Right cardiac atrium (tissue), 5 donors: ENCODE results near the gene KRTAP10-11. TPM values are rescaled to one million over a fixed set of nuclear protein-coding genes. Genes with fewer than 3 reads are reported as not detected.
"Not testable (repeated sequence)": the region's sequence is repeated elsewhere in the genome, so short reads cannot be mapped to it uniquely, and the experiment has no call there.

Source experiments
- ATAC-seq, 2 donors: fragments of 200-7000 bp; cut with Tn5 transposase; one replicate each; pipeline versions ENCODE4 v1.8.0 to v1.9.1; 2020; ENCODE audit warnings: moderate library complexity in 2 of 2, mild to moderate bottlenecking in 1 of 2
- DNase-seq, 3 donors: peaks; one replicate each; pipeline ENCODE4 v3.0.0-alpha.2; 2020
- H3K27ac ChIP-seq: one replicate; pipeline ENCODE4 v1.5.1; 2013; ENCODE audit warnings: mild to moderate bottlenecking, low read length, control low read depth, moderate library complexity
- H3K27me3 ChIP-seq: one replicate; pipeline ENCODE4 v1.6.1; 2013; ENCODE audit not compliant: control insufficient read depth, insufficient read depth
- H3K4me1 ChIP-seq: one replicate; pipeline ENCODE4 v1.6.1; 2013; ENCODE audit warnings: low read length; ENCODE audit not compliant: control insufficient read depth, insufficient read depth
- H3K4me3 ChIP-seq: one replicate; pipeline ENCODE4 v1.5.1; 2013; ENCODE audit warnings: low read length, control low read depth
- H3K9me3 ChIP-seq: one replicate; pipeline ENCODE4 v1.6.1; 2013; ENCODE audit warnings: low read length; ENCODE audit not compliant: control insufficient read depth
- WGBS: extraction: QIAGEN DNeasy Blood & Tissue Kit; methylation state at CpG from one replicate; pipeline ENCODE4 v1.1.7; 2013; 5-methylcytosine and 5-hydroxymethylcytosine counted together
- intact Hi-C, 4 donors: fragments of 100-400 bp; cut with DNase I; formaldehyde crosslinking; loops; one replicate each; pipeline versions ENCODE4 v1.11.0 to v1.14.0; 2022 to 2023
- polyA plus RNA-seq: library from polyadenylated mRNA; stranded (reverse); fragments of 200-250 nt; gene quantifications from one replicate; pipeline ENCODE4 v1.2.3, GENCODE V29; 2013
- total RNA-seq, 4 donors: library from RNA; stranded (reverse); fragmentation: NEBNext Ultra II Directional; extraction: Animal tissue kit (Norgen Biotek cat#: 25700); gene quantifications; one replicate each; pipeline ENCODE4 v1.2.1, GENCODE V29; 2021
- donor health status: healthy with polysubstance abuse.
- donor health status: DM: no; HTN: yes; CAD: no.
- donor health status: DM: no; HTN: no; CAD: no.
- donor health status: DM: no; HTN: yes; CAD: no; lungs with severe emphysema.
- donor health status: DM: yes; HTN: yes; CAD: no.

The KRTAP10-11 gene
- total and polyA plus RNA-seq, 5 donors: not detected

DNA sequence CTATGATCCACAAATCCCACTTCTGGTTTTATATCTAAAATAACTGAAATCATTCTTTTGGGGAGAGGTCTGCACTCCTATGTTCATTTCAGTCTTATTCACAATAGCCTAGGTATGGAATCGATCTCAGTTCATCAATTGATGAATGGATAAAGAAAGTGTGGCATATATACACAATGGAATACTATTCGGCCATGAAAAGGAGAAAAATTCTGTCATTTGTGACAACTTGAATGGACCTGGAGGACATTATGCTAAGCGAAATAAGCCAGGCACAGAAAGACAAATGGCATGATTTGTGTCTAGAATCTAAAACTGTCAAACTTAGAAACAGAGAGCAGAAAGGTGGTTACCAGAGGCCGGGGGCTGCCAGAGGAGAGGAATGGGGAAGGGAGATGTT is 39.7 kb upstream of the KRTAP10-11 start:
- H3K27me3 ChIP-seq: no peaks in the 10 kb centered on the region
- no peak for ATAC-seq
- no peaks in the 10 kb centered on the region for H3K4me1 ChIP-seq
- intact Hi-C loops: no loop called here
- no peak overlapping the region for H3K27ac ChIP-seq
- no peak overlapping the region for H3K4me3 ChIP-seq
- DNase-seq: no peak
- no peaks in the 10 kb centered on the region for H3K9me3 ChIP-seq
- WGBS: 75% methylated on average over 4 of the region's 4 CpGs

DNA sequence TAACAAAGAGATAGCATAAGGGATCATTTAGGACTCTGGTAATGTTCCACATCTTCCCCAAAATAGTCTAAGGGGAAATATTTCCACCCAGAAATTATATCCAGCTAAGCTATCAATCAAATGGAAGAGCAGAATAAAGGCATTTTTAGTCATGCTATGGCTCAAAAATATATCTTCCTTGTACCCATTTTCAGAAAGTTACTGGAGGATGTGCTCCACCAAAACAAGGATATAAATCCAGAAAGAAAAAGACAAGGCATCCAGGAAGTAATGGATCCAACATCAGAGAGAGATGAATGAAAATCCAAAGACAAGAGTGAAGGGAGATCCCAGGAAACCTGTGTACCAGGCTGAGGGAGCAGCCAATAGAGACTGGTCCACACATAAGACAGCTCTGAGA is 37.0 kb upstream of the KRTAP10-11 start:
- Histone ChIP-seq H3K4me1 (no peaks in the 10 kb centered on the region), H3K4me3 (no peak overlapping the region), H3K9me3 (no peaks in the 10 kb centered on the region), H3K27ac (no peak overlapping the region), H3K27me3 (no peaks in the 10 kb centered on the region)
- intact Hi-C loops: no loop called here
- no peak for DNase-seq
- ATAC-seq: no peak

DNA sequence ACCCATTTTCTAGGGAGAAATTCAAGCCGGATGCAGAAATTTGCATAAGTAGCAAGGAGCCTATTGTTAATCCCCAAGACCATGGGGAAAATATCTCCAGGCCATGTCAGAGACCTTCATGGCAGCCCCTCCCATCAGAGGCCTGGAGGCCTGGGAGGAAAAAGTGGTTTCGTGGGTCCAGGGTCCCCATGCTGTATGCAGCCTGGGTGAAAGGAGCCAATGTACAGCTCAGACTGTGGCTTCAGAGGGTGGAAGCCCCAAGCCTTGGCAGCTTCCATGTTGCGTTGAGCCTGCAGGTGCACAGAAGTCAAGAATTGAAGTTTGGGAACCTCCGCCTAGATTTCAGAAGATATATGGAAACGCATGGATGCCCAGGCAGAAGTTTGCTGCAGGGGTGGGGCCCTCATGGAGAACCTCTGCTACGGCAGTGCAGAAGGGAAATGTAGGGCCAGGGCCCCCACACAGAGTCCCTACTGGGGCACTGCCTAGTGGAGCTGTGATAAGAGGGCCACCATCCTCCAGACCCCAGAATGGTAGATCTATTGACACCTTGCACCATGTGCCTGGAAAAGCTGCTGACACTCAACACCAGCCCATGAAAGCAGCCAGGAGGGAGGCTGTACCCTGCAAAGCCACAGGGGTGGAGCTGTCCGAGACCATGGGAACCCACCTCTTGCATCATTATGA is 35.9 kb upstream of the KRTAP10-11 start:
- H3K4me3 ChIP-seq, ATAC-seq, H3K27ac ChIP-seq, H3K9me3 ChIP-seq, intact Hi-C loops, H3K27me3 ChIP-seq, H3K4me1 ChIP-seq: not testable (repeated sequence)
- WGBS: 90% methylated on average over 7 of the region's 7 CpGs
- peak in 1 of 3 donors; percentile 25 for DNase-seq

DNA sequence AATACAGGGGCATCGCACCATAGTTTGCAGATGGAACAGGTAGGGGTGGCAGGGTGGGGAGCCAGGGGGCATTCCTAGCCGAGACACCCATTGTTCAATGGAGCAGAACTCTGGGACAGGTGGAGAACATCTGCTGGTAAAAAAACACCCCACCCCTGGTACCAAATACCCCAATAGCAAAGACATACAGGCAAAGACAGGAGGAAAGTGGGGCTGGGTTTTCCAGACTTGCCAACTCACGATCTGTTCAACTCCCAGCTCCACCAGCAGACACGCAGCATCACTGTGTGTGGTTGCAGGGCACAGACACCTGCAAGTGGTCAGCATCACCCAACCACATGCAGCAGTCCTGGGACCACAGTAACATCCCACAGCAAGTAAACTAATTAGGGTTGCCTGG is 34.7 kb upstream of the KRTAP10-11 start:
- H3K4me3 ChIP-seq: no peak overlapping the region
- intact Hi-C loops: no loop called here
- H3K4me1 ChIP-seq: no peaks in the 10 kb centered on the region
- H3K27me3 ChIP-seq: no peaks in the 10 kb centered on the region
- DNase-seq: no peak
- no peak overlapping the region for H3K27ac ChIP-seq
- no peak for ATAC-seq
- 82% methylated on average over 4 of the region's 4 CpGs for WGBS
- H3K9me3 ChIP-seq: no peaks in the 10 kb centered on the region

DNA sequence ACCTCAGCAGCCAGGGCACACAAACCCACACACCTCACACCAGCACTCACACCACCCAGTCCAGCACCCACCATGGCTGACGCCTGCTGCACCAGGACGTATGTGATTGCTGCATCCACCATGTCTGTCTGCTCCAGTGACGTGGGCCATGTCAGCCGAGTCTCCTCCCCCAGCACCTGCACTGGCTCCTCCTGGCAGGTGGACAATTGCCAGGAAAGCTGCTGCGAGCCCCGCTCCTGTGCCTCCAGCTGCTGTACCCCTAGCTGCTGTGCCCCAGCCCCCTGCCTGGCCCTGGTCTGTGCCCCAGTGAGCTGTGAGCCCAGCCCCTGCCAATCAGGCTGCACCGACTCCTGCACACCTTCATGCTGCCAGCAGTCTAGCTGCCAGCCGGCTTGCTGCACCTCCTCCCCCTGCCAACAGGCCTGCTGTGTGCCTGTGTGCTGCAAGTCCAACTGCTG is 34.2 kb upstream of the KRTAP10-11 start, which contains the start of gene KRTAP10-8:
Gene KRTAP10-8, plus strand, starts transcription at position 51 of the 458 bp plus-strand sequence. Its CDS starts 22 bp downstream, at position 73.
- Histone ChIP-seq H3K4me3 (no peak within 1 kb of the TSS), H3K9me3 (no peaks in the 10 kb centered on the region), H3K4me1 (no peaks in the 10 kb centered on the region), H3K27me3 (no peaks in the 10 kb centered on the region), H3K27ac (no peak within 1 kb of the TSS)
- ATAC-seq (no peak), DNase-seq (peak in 1 of 3 donors; percentile 28)
- 93% methylated on average over 8 of the region's 8 CpGs for WGBS
- intact Hi-C loops: no loop called here

DNA sequence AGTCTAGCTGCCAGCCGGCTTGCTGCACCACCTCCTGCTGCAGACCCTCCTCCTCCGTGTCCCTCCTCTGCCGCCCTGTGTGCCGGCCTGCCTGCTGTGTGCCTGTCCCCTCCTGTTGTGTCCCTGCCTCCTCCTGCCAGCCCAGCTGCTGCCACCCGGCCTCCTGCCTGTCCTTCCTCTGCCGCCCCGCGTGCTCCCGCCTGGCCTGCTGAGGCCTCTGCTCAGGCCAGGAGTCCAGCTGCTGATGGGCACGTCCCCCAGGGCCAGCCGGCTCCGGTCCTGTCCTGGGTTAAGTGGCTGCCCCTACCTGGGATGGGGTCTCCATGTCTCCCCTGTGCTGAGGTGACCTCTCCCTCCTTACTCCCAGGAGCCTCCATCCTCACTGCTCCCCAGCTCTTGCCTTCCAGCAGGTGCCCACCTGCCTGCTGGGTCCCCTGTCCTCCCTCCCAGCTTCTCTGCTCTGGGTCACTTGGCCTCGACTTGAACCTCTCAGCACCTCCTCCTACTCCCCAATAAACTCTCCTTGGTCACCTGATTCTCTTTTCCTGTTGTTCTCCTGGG is 33.5 kb upstream of the KRTAP10-11 start:
- no peak overlapping the region for H3K4me3 ChIP-seq
- ATAC-seq (no peak), DNase-seq (peak in 1 of 3 donors; percentile 38)
- no peaks in the 10 kb centered on the region for H3K9me3 ChIP-seq
- no peaks in the 10 kb centered on the region for H3K27me3 ChIP-seq
- no peak overlapping the region for H3K27ac ChIP-seq
- 85% methylated on average over 13 of the region's 13 CpGs for WGBS
- intact Hi-C loops: no loop called here
- H3K4me1 ChIP-seq: no peaks in the 10 kb centered on the region

DNA sequence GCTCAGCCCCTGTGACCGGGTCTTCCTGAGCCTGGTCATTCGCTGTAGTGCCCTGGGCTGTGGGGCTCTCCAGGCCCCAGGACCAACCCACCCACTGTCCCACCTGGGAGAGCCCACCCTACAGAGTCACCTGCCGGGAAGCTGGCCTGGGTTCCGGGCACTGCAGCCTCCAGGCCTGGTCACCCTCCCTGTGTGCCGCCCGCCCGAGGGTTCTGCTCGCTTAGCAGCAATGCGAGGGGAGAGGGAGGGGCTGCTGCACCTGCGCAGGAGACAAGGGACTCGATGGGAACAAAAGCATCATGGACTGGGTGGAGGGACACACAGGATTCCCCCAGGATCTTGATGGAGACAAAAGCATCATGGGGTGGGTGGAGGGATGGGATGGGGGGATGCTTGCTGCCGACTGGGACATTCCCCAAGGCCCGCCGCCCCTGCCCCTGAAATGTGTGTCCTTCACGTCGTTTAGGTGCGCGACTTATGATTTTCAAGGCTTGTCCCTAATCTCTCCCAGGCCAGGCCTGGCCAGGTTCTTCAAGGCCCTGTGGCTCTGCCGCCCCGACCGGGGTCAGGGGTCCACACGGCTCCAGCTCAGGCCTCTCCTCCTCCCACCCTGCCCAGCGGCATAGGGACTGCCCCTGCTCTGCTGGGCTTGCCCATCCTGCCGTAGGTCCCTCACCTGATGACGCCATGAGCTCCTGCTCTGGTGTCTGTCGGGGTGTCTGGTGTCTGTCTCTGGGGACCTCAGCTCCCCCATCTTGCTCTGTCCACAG is 32.6 kb upstream of the KRTAP10-11 start:
- intact Hi-C loops: no loop called here
- Histone ChIP-seq H3K4me3 (no peak overlapping the region), H3K9me3 (no peaks in the 10 kb centered on the region), H3K4me1 (no peaks in the 10 kb centered on the region), H3K27me3 (no peaks in the 10 kb centered on the region), H3K27ac (no peak overlapping the region)
- ATAC-seq: no peak
- WGBS: 86% methylated on average over 26 of the region's 26 CpGs
- DNase-seq: peak in 1 of 3 donors; percentile 31

DNA sequence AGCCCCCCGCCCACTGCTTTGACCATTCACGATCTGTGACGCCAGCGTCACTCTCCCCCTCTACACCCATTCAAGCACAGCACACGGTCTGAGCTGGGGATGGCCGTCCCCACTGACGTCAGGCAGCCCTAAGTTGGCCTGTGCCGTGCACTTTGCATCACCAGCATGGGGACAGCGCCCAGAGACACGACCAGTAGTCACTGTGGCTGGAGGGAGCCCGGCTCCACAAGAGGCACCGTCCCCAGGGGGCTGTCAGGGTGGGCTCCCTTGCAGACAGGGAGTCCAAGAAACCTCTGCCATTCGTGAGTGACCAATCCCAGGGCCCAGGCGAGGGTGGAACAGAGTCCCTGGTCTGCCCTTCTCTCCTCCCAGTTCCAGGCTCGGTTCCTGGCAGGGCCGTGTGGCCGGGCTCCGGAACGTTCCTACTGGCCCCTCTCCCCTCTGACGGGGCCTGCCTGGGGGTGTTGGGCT is 32.0 kb upstream of the KRTAP10-11 start:
- peak in 1 of 3 donors; percentile 56 for DNase-seq
- no peaks in the 10 kb centered on the region for H3K4me1 ChIP-seq
- intact Hi-C loops: no loop called here
- no peaks in the 10 kb centered on the region for H3K9me3 ChIP-seq
- H3K4me3 ChIP-seq: no peak overlapping the region
- WGBS: 79% methylated on average over 20 of the region's 20 CpGs
- no peak overlapping the region for H3K27ac ChIP-seq
- no peak for ATAC-seq
- no peaks in the 10 kb centered on the region for H3K27me3 ChIP-seq

DNA sequence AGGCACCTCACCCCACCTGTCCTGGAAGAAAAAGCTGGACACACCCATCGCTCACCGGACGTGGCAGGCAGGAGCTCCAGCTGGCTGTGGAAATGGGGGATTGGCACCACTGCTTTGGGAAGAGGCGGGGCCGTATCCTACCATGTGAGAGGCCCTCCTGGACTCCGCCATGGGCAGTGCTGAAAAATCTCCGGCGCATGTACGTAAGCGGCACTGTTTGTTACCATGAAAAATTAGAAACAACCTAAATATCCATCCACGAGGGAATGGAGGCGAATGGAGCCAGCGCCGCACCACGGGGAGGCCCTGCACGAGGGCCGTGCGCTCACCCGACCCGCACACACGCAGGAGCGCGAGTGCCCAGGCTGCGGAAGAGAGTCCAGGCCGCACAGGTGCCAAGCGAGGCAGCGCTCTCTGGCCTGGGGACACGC is 31.2 kb upstream of the KRTAP10-11 start:
- H3K4me1 ChIP-seq: no peaks in the 10 kb centered on the region
- DNase-seq (peak in 1 of 3 donors; percentile 41), ATAC-seq (no peak)
- no peak overlapping the region for H3K4me3 ChIP-seq
- H3K27ac ChIP-seq: no peak overlapping the region
- no peaks in the 10 kb centered on the region for H3K27me3 ChIP-seq
- WGBS: 91% methylated on average over 28 of the region's 28 CpGs
- intact Hi-C loops: no loop called here
- H3K9me3 ChIP-seq: no peaks in the 10 kb centered on the region

DNA sequence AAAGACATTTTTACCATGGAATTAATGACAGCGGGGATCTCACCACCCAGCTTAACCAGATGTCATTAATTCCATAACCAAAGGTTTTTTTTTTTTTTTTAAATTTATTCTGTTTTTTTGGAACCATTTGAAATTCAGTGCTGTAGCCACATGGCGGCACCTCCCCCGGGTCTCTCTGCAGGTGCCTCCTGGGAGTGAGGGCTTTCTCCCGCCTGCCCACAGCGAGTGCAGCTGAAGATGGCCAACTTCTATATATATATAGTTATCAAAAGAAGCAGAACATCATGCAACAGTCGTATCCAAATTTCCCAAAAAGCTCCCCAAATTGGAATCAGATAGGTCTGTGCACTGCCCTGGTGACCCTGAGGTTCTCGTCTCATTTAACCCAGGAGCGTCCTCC is 30.7 kb upstream of the KRTAP10-11 start:
- H3K27me3 ChIP-seq: no peaks in the 10 kb centered on the region

More for the DNA sequence above, 30.7 kb upstream of the KRTAP10-11 start:
- DNase-seq: no peak
- no peak for ATAC-seq
- intact Hi-C loops: no loop called here
- Histone ChIP-seq H3K4me3 (no peak overlapping the region), H3K27ac (no peak overlapping the region), H3K9me3 (no peaks in the 10 kb centered on the region), H3K4me1 (no peaks in the 10 kb centered on the region)
- WGBS: 78% methylated on average over 8 of the region's 8 CpGs
